ENCODE measurements around the gene NR1D2. TPM values are rescaled to one million over a fixed set of nuclear protein-coding genes. Genes with fewer than 3 reads are reported as not detected.

NR1D2 gene
- total RNA-seq, 4 donors from 2014 or later: 23.8 to 29.7 (median 25.1) TPM

DNA sequence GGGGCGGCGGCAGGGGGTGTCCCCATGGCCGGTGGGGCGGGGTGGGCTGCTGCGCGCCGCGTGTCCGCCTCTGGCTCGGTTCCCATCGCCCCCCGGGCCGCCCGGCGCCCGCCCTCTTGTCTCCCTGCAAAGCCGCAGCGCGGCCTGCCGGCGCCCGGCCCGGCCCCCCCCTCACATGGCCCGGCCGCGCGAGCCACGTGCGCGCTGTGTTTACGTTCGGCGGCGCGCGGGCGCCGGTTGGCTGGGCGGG lies 502 bp downstream of the NR1D2 start:
- Histone ChIP-seq H3K4me3 (peak overlapping the region; percentile 81 to 98 (median 91)), H3K27ac (peak overlapping the region; percentile 98 to 100 (median 100))
- TF ChIP-seq, protein P1, sequence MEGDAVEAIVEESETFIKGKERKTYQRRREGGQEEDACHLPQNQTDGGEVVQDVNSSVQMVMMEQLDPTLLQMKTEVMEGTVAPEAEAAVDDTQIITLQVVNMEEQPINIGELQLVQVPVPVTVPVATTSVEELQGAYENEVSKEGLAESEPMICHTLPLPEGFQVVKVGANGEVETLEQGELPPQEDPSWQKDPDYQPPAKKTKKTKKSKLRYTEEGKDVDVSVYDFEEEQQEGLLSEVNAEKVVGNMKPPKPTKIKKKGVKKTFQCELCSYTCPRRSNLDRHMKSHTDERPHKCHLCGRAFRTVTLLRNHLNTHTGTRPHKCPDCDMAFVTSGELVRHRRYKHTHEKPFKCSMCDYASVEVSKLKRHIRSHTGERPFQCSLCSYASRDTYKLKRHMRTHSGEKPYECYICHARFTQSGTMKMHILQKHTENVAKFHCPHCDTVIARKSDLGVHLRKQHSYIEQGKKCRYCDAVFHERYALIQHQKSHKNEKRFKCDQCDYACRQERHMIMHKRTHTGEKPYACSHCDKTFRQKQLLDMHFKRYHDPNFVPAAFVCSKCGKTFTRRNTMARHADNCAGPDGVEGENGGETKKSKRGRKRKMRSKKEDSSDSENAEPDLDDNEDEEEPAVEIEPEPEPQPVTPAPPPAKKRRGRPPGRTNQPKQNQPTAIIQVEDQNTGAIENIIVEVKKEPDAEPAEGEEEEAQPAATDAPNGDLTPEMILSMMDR (IDR thresholded peaks at IDR 0.05): no peak
- no peak for TF ChIP-seq POLR2A (IDR thresholded peaks at IDR 0.05)

DNA sequence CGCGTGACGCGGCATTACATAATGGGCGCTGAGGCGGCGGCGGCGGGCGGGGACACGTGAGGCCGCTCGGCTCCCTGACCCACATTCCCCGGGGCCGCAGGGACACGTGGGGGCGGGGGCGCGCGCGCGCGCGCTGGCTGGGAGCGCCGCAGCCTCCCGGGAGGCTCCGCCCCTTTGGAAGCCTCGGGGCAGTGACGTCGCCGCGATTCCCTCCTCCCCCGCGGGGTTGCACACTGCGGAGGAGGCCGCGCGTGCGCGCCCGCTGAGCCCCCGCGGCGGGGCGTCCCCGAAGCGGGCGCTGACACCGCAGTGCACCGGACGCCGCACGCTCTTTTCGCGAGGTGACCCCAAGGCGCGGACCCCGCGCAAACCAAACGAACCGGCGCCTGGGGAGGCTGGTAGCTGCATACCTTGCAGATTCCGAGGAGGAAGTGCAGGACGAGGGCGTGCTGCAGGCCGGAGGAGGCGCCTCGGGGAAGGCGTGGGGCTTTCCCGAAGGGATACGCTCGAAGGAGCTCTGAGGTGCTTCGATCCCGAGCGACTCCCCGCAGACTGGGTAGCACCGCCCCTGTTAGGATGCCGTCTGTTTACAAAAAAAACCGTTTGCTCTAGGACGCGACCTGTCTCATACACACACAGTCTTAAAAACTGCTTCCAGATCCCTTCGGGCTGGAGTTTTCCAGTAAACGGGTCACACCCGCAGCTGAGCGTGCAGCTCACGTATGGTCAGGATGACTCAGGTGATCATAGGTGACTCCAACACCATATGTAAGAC lies 1.0 kb downstream of the NR1D2 start:
- peaks cover 0 to 47% (median 5%) of the 10 kb centered on the region in 4 donors for H3K4me1 ChIP-seq
- TF ChIP-seq, protein P1 (IDR thresholded peaks at IDR 0.05): peak in 2 of 6 experiments; percentile 15 to 17
- TF ChIP-seq POLR2A (IDR thresholded peaks at IDR 0.05): peak in 1 of 2 donors; percentile 48

More for the DNA sequence above, 502 bp downstream of the NR1D2 start:
- no peaks in the 10 kb centered on the region for H3K9me3 ChIP-seq
- H3K36me3 ChIP-seq: no peaks in the 10 kb centered on the region
- H3K27me3 ChIP-seq: no peaks in the 10 kb centered on the region
- no peak for DNase-seq
- peaks cover 0 to 47% (median 4%) of the 10 kb centered on the region in 4 donors for H3K4me1 ChIP-seq

DNA sequence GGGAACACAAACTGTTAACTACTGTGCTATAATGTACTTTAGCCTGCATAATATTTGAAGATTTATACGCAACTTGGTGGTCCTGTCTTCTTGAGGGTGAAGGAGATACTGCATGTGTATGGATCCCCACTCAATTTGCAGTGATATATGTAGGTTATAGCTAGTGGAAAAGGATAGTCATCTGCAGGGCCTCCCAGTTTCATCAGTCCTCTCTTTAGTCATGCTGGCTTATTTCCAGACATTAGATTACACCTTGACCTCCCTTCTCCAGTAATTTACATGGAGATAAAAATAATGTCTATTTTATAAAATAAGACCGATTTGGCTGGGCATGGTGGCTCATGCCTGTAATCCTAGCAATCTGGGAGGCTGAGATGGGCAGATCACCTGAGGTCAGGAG lies 3.7 kb downstream of the NR1D2 start:
- TF ChIP-seq, protein P1 (IDR thresholded peaks at IDR 0.05): no peak
- TF ChIP-seq POLR2A (IDR thresholded peaks at IDR 0.05): no peak
- no peak for DNase-seq
- Histone ChIP-seq H3K9me3 (no peaks in the 10 kb centered on the region), H3K4me3 (no peak overlapping the region), H3K27me3 (no peaks in the 10 kb centered on the region), H3K4me1 (peaks cover 0 to 47% (median 10%) of the 10 kb centered on the region in 4 donors), H3K27ac (no peak overlapping the region), H3K36me3 (no peaks in the 10 kb centered on the region)

More for the DNA sequence above, 1.0 kb downstream of the NR1D2 start:
- Histone ChIP-seq H3K36me3 (no peaks in the 10 kb centered on the region), H3K27ac (peak overlapping the region; percentile 98 to 100 (median 100)), H3K27me3 (no peaks in the 10 kb centered on the region), H3K4me3 (peak overlapping the region; percentile 81 to 98 (median 91)), H3K9me3 (no peaks in the 10 kb centered on the region)
- peak; percentile 97 to 99 (median 99) for DNase-seq

DNA sequence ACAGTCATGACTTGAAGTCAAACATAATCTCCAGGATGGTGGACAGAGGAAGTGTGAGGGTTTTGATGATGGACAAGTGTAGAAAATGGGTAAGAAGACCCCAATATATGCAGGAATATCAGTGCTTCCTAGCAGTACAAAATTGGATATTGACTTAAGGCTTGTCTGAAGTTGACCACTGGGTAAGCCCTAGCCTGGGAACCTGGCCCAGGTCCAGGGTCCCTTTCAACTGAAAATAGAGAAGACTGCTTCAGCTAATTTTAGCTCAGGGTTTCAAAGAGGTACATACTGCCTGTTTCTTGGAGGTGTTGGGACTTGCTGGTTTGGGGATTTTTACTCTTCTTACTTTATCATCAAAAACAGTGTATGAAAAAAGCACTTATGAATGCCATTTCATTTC lies 4.7 kb downstream of the NR1D2 start:
- TF ChIP-seq, protein P1 (IDR thresholded peaks at IDR 0.05): no peak
- TF ChIP-seq POLR2A (IDR thresholded peaks at IDR 0.05): no peak
- no peak for DNase-seq
- H3K4me1 ChIP-seq: peaks cover 0 to 45% (median 10%) of the 10 kb centered on the region in 4 donors

DNA sequence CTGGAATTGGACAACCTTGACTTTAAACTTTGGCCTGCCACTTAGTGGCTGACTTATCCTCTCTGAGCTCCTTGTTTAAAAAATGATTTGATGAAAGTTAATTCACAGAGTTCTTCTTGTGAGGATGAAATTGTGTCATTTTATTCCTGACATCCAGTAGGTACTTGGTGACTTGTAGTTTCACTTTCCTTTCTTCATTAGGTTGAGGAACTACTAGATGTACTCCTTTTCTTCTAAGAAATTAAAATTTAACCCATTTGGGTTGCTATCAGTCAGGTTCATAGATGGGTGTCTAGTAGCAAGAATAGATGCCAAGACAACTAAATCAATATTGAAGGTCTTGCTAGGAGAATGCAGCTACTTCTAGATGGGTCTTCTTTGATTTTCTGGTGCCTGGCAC lies 5.2 kb downstream of the NR1D2 start:
- H3K27ac ChIP-seq: peak overlapping the region in 2 of 4 donors; percentile 30 to 38
- H3K4me3 ChIP-seq: no peak overlapping the region
- H3K27me3 ChIP-seq: no peaks in the 10 kb centered on the region
- H3K4me1 ChIP-seq: peaks cover 0 to 45% (median 10%) of the 10 kb centered on the region in 4 donors
- DNase-seq: no peak
- peaks cover 0 to under 1% (median 0%) of the 10 kb centered on the region in 3 donors for H3K36me3 ChIP-seq
- TF ChIP-seq, protein P1 (IDR thresholded peaks at IDR 0.05): no peak
- no peak for TF ChIP-seq POLR2A (IDR thresholded peaks at IDR 0.05)
- no peaks in the 10 kb centered on the region for H3K9me3 ChIP-seq

More for the DNA sequence above, 4.7 kb downstream of the NR1D2 start:
- H3K9me3 ChIP-seq: no peaks in the 10 kb centered on the region
- H3K27ac ChIP-seq: peak overlapping the region in 2 of 4 donors; percentile 30 to 38
- no peaks in the 10 kb centered on the region for H3K27me3 ChIP-seq
- no peaks in the 10 kb centered on the region for H3K36me3 ChIP-seq
- no peak overlapping the region for H3K4me3 ChIP-seq

All from Peyer's patch (tissue), 4 donors.